GM19467 (cell line): ENCODE results near the gene ITIH4.

Experiments used
- ATAC-seq: cut with Tn5 transposase; IDR thresholded peaks from one replicate; pipeline ENCODE4 v1.9.1; 2021; ENCODE audit warnings: mild to moderate bottlenecking, moderate library complexity; ENCODE audit not compliant: unreplicated experiment

ITIH4 gene

DNA sequence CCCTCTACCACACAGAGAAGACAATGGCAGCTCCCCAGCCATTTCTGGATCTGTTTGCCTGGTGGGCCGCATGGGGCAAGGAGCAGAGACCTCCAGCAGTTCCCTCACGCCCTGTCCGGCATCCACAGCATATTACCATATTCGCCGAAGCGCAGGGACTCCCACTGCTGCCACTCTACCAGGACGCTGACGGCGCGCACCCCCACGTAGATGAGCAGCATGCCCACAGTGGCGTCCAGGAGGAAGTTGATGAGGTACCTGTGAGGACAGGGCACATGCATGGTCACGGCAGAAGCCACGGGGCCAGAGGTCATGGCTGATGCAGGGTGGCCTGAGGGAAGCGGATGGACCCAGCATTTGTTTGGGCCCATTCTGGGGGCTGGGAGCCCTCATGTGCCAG lies 19.2 kb upstream of the ITIH4 start:
- no peak for ATAC-seq

DNA sequence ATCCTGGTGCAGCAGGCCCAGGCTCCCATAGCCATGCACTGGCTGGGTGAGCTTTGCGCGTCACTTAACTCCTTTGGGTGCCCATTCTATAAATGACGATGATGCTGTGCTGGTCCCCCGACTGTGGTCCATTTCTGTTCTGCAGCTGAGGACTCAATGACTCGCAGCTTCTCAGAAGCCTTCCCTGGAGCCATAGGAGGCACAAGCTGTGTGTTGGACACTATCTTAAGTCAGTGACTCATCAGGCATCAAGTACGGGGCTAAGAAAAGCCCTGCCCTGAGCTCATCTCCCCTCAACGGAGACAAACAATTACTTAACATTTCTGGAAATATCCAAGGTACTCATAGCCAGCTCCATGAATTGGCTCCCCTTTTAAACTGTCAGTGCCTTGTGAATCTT lies 18.1 kb upstream of the ITIH4 start:
- no peak for ATAC-seq

DNA sequence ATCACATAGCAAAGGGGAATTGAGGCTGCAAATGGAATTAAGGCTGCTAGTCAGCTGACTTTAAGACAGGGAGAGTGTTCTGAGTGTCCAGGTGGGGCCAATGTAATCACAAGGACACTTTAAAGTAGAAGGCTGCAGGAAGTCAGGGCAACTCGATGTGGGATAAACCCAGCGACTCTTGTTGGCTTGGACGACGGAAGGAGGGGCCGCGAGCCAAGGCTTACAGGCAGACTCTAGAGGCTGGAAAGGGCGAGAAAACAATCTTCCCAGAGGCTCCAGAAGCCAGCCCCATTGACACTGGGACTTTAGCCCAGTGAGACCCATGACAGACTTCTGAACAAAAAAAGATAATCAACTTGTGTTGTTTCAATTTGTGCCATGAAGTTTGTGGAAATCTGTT lies 17.3 kb upstream of the ITIH4 start:
- no peak for ATAC-seq

DNA sequence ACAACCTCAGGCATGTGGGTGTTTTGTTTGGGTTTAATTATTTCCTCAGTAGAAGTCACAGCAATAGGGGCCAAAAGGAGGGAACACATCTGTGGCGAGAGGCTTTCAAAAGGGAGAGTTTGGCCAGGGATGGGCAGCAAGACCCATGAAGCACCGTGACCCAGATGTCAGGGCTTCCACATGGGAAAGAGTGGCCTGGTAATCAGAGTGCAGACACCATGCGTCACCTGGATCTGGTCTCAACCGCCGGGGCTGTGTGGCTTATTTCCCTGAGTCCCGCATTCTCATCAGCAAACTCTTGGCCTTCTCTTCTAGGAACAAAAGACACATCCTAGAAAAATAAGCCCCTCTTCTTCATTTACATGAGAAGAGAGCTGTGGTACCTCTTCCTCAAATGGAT lies 16.8 kb upstream of the ITIH4 start:
- no peak for ATAC-seq

DNA sequence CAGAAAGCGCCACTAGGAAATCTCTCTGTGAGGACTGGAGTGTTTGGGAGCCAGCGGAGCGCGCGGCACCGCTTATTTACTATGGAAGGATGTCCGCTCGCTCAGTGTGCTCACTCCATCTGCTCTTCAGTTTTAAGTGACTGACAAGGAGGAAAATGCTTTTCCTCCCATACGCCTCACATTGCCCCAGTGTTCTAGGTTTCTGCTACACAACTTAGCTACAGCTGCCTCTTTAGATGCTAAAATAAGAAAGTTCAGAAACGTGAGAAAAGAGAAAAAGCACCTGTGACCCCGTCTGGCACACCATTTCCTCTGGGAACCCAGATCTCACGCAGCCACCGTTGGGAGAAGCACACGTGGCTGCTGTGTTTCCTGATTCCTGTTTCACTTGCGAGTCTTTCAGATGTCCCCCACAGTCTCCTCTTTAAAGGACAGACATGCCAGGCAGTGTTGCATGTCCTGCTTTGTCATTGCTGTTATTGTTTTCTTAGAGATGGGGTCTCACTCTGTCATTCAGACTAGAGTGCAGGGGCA lies 16.0 kb upstream of the ITIH4 start:
- no peak for ATAC-seq

DNA sequence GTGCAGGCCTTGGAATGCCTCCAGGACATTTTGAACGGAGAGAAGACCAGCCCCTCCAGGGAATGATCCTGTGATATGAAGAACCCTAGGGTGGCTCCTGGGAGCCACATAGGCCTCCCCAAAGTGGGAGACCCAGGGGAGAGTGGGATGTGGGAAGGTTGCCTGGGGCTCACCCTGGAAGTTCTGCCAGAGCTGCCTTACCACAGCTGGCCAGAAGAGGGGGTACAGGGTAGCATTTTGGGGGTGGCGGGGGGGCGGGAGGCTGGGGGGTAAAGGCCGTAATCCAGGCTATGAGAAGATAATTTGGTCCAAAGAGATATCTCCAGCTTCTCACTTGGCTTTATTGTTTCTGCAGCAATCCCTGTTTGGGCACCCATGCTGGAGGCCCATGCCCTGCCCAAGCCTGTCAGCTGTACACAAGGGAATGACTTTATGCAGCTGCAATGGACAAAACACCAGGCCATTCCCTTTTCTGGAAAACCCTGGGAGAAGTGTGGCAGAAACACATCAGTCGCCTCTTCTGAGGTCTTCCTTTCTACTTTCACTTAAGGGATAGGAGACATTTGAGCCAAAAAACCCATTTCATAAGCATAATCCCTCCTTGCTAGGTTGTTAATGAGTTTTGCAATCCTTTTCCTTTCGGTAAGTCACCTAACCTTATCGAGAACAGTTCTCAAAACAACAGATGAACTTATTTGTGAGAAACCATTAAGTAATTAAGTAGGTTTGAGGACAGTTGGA lies 15.4 kb upstream of the ITIH4 start:
- ATAC-seq, result no peak

DNA sequence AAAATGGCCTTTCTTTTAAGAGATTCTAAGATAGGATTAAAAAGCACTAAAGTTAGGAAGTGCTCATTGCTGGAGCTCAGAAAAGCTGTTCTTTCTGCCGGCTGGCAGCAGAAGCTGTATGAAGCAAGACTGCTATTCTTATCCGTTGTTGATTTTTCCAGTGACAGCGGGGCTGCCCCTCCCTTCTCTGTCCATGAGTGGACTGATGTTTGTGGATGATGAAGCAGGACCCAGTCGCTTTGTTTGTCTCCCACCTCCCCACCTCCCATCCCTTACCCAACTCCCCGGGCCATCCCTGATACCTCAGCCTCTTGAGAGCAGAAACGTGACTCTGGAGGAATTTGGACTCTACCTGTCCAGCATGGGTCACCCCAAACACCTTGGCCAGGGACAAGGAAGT lies 14.7 kb upstream of the ITIH4 start:
- no peak for ATAC-seq

DNA sequence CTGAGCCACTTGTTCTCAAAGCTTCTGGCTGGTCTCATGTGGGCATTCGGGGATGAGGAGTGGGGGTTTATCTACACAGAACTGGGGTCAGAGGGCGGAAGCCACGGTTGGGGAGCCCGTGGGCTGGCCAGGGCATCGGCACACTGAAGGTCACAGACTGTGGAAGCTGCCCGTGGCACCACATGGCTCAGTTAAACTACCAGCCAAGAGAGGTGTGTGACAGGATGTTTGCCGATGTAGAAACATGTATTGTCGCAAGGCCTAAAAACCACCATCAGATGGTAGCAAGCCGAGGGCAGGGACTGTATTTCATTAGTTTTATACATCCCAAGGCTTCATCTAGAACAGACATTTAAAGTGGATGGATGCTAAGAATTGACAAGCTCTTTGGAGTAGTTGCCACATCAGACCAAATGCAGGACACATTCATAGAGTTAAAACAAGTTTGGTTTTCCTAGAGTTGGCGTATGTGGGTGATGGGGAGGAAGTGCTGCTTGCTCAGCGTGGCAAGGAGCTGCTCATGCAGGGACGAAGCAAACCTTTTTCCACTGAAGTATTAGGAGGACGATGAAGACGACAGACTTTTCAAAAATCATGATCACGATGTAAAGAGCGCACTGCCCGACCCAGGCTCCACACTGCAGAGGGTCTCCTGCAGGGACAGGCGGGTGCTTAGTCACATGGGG lies 14.0 kb upstream of the ITIH4 start:
- ATAC-seq, result no peak

DNA sequence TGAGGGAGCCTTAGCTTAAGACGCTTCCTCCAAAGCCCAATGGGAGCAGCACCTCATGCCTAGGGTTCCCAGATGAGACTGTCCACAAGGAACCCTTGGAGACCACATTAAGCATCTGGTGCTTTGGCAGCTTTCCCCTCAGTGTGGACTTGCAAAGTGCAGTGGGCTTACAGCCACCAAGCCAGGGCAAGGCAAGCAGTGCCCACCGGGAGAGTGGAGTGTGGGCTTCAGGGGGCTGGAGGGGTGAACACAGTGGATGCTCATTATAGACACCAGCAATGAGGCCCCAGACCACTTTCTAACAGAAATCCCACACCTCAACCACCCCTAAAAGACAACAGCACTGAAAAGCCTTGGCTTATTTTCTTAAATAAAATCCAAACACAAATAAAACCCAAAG lies 13.4 kb upstream of the ITIH4 start:
- no peak for ATAC-seq

DNA sequence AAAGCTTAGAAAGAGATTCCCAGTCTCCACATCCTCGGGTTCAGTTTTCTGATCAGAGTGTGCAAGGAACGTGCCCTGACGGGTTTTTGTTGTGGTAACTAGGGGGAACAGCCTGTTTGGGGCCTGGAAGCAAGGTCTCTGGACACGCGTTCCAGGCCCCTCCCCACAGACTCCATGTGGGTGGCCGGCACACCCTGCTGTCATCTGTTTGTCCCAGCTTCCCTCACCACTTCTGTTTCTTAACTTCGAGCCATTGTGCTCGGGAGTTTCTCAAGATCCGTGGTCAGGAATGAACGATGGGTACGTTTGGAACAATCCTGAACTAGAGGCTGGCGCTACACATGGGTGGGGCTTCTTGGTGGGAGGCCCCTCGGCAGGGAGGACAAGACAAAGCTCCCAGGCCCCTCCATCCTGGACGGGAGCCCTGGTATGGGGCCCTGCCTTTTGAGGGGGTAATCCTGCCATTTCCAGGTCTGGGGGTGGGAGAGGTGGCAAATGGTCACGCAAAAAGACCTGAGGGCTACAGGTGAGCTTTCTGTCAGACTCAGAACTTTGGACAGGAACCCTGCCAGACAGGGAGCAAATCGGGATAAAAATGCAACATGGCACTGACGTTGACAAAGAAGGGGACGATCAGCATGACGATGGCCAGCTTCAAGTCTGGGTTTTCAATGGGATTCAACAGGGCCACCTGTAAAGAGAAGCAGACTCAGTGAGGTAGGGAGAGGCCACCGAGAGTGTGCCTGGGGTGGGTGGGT lies 12.8 kb upstream of the ITIH4 start:
- ATAC-seq, result no peak

DNA sequence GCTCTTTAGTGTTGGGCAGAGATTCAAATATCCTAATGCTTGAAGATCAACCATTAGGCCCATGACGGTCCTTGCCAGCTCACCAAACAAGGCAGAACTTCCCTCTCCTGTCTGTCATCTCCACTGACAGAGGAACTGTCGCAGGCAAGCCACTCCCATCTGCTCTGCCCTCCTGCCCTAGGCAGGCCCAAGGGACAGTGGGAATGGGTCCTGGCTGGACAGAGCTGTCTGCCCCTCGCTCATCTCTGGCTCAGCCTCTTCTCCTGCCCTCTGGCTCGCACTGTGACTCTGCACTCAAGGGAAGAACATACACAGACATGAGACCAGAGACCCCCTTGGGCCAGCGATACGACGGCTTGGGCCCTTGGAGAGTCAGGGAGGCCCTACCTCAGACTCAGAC lies 12.0 kb upstream of the ITIH4 start:
- no peak for ATAC-seq

DNA sequence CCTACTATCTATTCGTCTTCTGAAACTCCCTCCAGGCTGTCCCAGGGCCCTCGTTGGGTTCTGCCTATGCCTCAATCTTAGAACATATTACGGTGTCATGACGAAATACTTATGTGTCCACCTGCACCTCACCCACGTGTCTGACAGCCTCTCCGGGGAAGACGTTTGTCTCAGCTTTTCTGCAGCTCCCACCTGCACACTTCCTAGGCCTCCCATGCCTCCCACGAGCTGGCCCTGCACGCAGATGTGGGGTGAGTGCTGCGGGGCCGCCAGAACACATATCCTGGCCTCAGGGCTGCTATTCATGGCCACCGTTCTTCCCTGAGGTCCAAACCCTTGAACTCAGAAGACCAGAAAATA lies 11.5 kb upstream of the ITIH4 start:
- no peak for ATAC-seq

DNA sequence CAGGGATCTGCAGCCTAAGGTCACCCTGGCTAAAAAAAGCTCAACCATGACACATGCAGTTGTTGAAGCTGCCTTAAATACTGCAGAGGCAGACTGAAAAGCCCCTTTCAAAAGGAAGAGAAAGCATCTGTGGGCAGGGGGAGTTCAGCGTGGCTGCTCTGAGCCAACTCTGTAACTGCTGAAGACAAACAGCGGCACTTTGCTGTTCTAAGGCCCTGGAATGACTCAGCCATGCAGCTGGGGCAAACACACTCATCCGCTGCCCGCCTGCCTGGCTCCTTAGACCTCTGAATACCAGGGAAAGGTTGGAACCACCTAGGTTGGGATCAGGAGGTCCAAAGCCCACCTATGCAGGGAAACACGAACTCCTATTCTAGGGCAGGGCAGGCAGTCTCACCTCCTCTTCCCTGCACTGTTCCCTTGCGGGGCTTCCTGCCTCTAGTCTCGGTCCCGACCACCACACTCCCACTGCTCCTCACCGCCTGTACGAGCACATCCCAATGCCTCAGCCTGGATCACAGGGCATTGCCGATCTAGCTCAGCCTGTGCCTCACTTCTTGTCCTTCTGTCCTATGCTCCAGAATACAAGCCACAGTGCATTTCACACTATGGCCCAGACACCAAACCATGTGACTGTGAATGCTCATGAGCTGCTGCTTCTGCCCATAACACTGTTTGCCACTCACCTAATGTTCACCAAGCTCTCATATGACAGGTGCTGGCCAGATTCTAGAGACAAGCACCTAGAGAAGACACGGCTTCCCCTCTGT lies 10.9 kb upstream of the ITIH4 start:
- no peak for ATAC-seq

DNA sequence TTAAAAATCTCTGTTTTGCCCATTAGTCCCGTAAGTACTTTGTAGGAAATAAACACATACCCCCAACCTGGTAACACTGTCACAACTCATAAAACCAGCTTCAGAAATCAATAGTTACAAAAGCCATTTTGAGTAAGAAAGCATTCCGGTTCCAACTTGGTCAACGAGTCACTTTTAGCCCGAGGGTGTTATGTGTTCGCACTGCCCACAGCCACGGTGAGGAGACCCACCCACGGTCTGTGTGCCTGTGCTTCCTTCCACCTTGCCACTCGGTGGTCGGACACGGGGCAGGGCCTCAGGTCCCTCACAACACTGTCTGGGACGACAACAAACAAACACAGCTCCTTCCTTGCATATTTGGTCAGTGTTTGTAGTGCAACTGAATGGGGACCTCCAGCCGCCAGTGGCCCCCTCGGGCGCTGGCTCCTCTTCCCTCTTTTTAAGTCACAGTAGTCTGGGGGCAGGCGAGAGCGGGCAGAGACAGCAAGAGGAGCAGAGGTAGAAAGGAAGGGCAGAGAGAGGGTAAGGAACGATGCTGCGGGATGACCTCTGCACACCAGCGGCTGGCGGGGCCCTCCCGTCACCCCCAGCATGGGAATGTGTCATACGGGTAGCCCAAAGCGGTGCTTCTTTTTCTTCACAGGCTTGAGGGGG lies 9.5 kb upstream of the ITIH4 start:
- ATAC-seq, result no peak

DNA sequence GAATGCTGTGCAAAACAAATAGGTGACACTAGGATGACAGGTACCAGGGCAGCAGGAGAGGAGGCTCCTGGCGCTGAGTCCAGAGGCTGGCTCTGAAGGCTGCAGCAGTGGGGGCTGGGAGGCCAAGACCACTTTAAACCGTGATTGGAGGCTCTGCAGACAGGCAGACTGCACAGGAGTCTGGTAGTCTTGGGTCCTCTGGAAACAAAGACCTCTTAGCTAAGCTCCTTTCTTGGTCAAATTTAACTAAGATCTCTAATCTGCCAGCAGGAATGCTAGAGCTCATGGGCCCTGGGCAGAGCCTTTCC lies 8.8 kb upstream of the ITIH4 start:
- ATAC-seq, result no peak

DNA sequence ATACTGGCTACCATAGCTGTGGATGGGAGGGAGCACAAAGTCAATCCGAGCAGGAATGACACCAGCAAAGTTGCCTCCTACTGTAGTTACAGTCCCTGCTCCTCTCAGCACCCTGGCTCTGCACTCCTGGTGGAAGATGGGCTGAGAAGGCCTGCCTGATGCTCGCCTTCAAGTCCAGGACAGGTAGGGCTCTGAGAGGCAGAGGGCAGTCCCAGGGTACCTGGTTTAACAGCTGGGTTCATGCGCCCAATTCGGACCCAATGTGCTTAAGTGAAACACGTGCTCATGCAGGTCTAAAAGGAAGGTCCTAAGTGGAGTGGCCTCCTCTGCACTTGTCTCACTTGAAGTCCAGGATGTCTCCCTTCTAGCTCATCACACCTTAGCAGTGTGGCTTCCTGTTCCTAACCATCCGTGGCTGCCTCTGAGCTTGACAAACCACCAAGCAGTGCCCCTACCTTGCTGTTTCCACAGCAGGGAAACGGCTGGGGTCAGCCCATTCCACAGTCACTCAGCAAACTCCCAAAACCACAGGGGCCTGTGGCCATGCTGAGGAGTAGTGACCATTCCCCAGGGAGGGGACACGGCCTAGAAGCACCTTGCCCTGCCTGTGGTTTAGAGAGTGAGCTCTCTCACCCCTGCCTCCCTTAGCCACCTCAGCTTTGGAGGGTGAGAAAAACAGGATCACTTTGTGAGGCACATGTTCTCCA lies 8.2 kb upstream of the ITIH4 start:
- peak; percentile 54 for ATAC-seq

DNA sequence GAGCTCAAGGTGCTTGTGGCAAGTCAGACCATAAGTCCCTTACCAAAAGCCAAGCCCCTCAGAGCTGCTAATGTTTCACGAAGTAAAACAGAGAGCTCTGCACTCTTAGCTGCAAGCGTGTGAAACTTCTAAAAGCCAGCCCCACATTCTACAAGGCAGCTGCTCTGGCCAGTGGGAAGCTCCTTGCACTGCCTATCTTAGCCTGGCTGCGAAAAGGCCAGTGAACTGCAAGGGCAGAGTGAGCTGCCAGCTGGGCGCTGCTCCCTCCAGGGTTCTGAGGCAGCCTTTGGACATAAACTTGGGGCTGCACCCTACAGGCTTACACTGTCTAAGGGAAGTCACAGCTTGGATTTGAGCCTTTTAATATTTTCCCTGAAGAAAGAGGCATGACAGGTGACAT lies 6.5 kb upstream of the ITIH4 start:
- no peak for ATAC-seq

DNA sequence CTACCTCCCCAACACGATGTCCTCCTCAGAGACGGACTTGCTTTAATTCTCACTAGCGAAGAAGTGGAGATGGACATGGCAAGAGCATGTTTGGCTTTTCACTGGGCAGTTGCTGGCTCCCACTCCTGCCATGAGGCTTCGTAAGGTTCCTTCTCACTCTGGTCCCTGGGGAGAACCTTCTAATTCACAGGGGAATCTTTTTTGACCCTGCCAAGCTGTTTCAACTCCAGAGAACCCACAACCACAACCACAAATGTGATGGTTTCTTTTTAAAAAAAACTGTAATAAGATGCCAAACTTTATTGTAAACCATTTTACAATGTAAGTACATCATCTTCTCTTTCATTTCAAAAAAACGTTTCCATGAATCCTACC lies 6.0 kb upstream of the ITIH4 start:
- ATAC-seq, result no peak

DNA sequence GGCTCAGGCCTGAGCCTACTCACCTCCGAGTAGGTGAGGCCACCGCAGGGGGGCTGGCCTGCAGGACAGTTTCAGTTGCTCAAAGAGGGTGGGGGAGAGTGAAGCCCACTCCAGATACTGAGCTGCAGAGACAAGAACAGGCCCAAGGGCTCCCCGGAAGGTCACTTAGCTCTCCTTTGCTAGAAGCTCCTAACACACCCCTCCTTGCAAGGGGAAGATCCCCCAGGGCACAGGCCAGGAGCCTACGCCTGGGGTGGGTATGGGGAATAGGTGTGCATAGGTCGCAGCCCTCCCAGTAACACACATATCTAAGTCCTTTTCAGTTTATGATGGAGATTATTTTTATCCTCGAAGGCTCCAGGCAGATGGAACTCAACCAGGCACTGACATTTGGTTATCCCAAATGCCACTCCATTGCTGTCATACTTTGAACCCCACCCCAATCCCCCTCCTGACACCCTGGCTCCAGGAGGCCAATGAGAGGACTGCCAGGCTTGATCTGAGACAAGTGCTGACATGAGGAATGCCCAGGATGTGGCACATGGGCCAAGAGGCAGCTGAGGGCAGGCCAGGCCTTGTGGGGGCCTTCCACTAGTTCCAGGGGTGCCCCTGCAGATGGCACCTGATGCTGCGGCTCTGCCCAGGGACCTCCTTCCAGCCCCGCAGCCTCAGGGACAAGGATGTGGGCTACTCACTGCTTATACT lies 5.4 kb upstream of the ITIH4 start:
- no peak for ATAC-seq
